Esophagus muscularis mucosa (tissue), 4 donors: Measurements from ENCODE around the gene RFPL1. TPM values are rescaled to one million over a fixed set of nuclear protein-coding genes. Genes with fewer than 3 reads are reported as not detected.

ENCODE experiments used
- DNase-seq: peaks from one replicate; pipeline ENCODE4 v3.0.0-alpha.2; 2017; ENCODE audit errors: extremely low spot score
- H3K27ac ChIP-seq, 4 donors: fragments of 200-600 bp; sonication (generic); replicated peaks in 1 of 4; 1 replicate in 3 of 4; 2 replicates in 1 of 4; pipeline ENCODE4 v1.5.1; 2016 to 2019; ENCODE audit warnings: mild to moderate bottlenecking in 1 of 4
- H3K27me3 ChIP-seq, 4 donors: fragments of 200-600 bp; sonication (generic); one replicate each; pipeline versions ENCODE4 v1.5.1 to v1.6.0; 2016 to 2019
- H3K36me3 ChIP-seq, 4 donors: fragments of 200-600 bp; sonication (generic); one replicate each; pipeline ENCODE4 v1.5.1; 2016 to 2019
- H3K4me1 ChIP-seq, 4 donors: fragments of 200-600 bp; sonication (generic); one replicate each; pipeline ENCODE4 v1.5.1; 2016 to 2019
- H3K4me3 ChIP-seq, 4 donors: fragments of 200-600 bp; sonication (generic); 1 replicate in 2 of 4; 2 replicates in 2 of 4; pipeline ENCODE4 v1.5.1; 2016 to 2019; ENCODE audit warnings: mild to moderate bottlenecking in 4 of 4, moderate library complexity in 1 of 4
- H3K9me3 ChIP-seq, 4 donors: fragments of 200-600 bp; sonication (generic); 1 replicate in 3 of 4; 2 replicates in 1 of 4; pipeline ENCODE4 v1.5.1; 2016 to 2019
- CTCF ChIP-seq, 3 experiments: fragments of 200-600 bp in 2 of 3; fragments of 450-650 bp in 1 of 3; sonication (generic) in 2 of 3; IDR thresholded peaks; one replicate each; pipeline ENCODE4 v1.5.1; 2017 to 2019; ENCODE audit warnings: antibody characterized with exemption in 3 of 3, mild to moderate bottlenecking in 2 of 3, moderate library complexity in 1 of 3
- EP300 ChIP-seq: sonication (generic); formaldehyde crosslinking; IDR thresholded peaks from one replicate; pipeline ENCODE4 v1.6.1; 2017; ENCODE audit warnings: antibody characterized with exemption
- POLR2A ChIP-seq: fragments of 450-650 bp; IDR thresholded peaks from one replicate; pipeline ENCODE4 v1.6.1; 2017; ENCODE audit warnings: antibody characterized with exemption, moderate library complexity, mild to moderate bottlenecking, low read depth
- POLR2AphosphoS5 ChIP-seq, 2 donors: sonication (generic); formaldehyde crosslinking; IDR thresholded peaks; one replicate each; pipeline ENCODE4 v1.6.1; 2017; ENCODE audit warnings: antibody characterized with exemption in 2 of 2
- WGBS: methylation state at CpG from one replicate; pipeline ENCODE4 v1.1.5; 2018; 5-methylcytosine and 5-hydroxymethylcytosine counted together
- intact Hi-C: fragments of 100-400 bp; cut with DNase I; formaldehyde crosslinking; loops from one replicate; pipeline ENCODE4 v1.15.1; 2023
- total RNA-seq, 4 donors: library from RNA; depleted of rRNA; stranded (reverse); fragments of >200 nt; gene quantifications; one replicate each; pipeline versions ENCODE4 v1.1.0 to v1.2.1, GENCODE V29; 2016

The RFPL1 gene
- total RNA-seq, 4 donors from 2014 or later, result not detected

- peaks cover 7 to 56% (median 36%) of the 10 kb centered on the region in 4 donors for H3K27me3 ChIP-seq
- no peak overlapping the region for H3K27ac ChIP-seq
- 83% methylated on average over 11 of the region's 11 CpGs for WGBS
Measured at GRCh38 chr22:29482253-29482652, 43.9 kb downstream of the RFPL1 start.

GRCh38 chr22:29482726-29483125 lies 44.3 kb downstream of the RFPL1 start:
- no peak for DNase-seq
- peaks cover 0 to 4% (median 0%) of the 10 kb centered on the region in 4 donors for H3K9me3 ChIP-seq
- WGBS, result 96% methylated on average over 6 of the region's 7 CpGs
- H3K4me1 ChIP-seq, result peaks cover 13 to 38% (median 28%) of the 10 kb centered on the region in 4 donors
- no peaks in the 10 kb centered on the region for H3K36me3 ChIP-seq
- intact Hi-C loops, result no loop called here
- no peak for TF ChIP-seq CTCF (IDR thresholded peaks at IDR 0.05)
- TF ChIP-seq POLR2A, result no peak
- no peak for TF ChIP-seq EP300
- no peak for TF ChIP-seq POLR2AphosphoS5 (IDR thresholded peaks at IDR 0.05)
- no peak overlapping the region for H3K27ac ChIP-seq
- H3K27me3 ChIP-seq, result peaks cover 7 to 56% (median 36%) of the 10 kb centered on the region in 4 donors
- H3K4me3 ChIP-seq, result no peak overlapping the region

More at GRCh38 chr22:29482253-29482652, 43.9 kb downstream of the RFPL1 start:
- Histone ChIP-seq H3K4me1 (peaks cover 13 to 40% (median 28%) of the 10 kb centered on the region in 4 donors), H3K36me3 (no peaks in the 10 kb centered on the region), H3K9me3 (peaks cover 0 to 4% (median 0%) of the 10 kb centered on the region in 4 donors), H3K4me3 (no peak overlapping the region)
- intact Hi-C loops, result no loop called here
- DNase-seq, result no peak
- no peak for TF ChIP-seq POLR2A

GRCh38 chr22:29483254-29483653 lies 44.9 kb downstream of the RFPL1 start:
- no peak for TF ChIP-seq POLR2A
- no peak for TF ChIP-seq CTCF (IDR thresholded peaks at IDR 0.05)
- TF ChIP-seq POLR2AphosphoS5 (IDR thresholded peaks at IDR 0.05), result no peak
- no peak for TF ChIP-seq EP300
- Histone ChIP-seq H3K27me3 (peaks cover 7 to 52% (median 36%) of the 10 kb centered on the region in 4 donors), H3K4me3 (no peak overlapping the region), H3K36me3 (no peaks in the 10 kb centered on the region), H3K9me3 (peaks cover 0 to 4% (median 0%) of the 10 kb centered on the region in 4 donors), H3K27ac (no peak overlapping the region), H3K4me1 (peaks cover 13 to 33% (median 26%) of the 10 kb centered on the region in 4 donors)
- 95% methylated on average over 13 of the region's 13 CpGs for WGBS
- no peak for DNase-seq
- intact Hi-C loops, result no loop called here

GRCh38 chr22:29484642-29485041 lies 46.3 kb downstream of the RFPL1 start:
- Histone ChIP-seq H3K36me3 (no peaks in the 10 kb centered on the region), H3K4me3 (no peak overlapping the region), H3K27ac (no peak overlapping the region), H3K9me3 (peaks cover 0 to 4% (median 0%) of the 10 kb centered on the region in 4 donors), H3K4me1 (peaks cover 13 to 23% (median 20%) of the 10 kb centered on the region in 4 donors), H3K27me3 (peaks cover 7 to 39% (median 24%) of the 10 kb centered on the region in 4 donors)
- 95% methylated on average over 3 of the region's 3 CpGs for whole genome bisulfite sequencing
- no peak for DNase-seq
- TF ChIP-seq POLR2A, result no peak
- no peak for TF ChIP-seq EP300
- no peak for TF ChIP-seq POLR2AphosphoS5 (IDR thresholded peaks at IDR 0.05)
- no peak for TF ChIP-seq CTCF (IDR thresholded peaks at IDR 0.05)
- intact Hi-C loops, result no loop called here

GRCh38 chr22:29485448-29485847 lies 47.1 kb downstream of the RFPL1 start:
- H3K36me3 ChIP-seq, result no peaks in the 10 kb centered on the region
- peaks cover 7 to 31% (median 16%) of the 10 kb centered on the region in 4 donors for H3K27me3 ChIP-seq
- H3K4me3 ChIP-seq, result no peak overlapping the region
- no peak for DNase-seq
- H3K4me1 ChIP-seq, result peaks cover 7 to 15% (median 12%) of the 10 kb centered on the region in 4 donors
- TF ChIP-seq POLR2A (no peak), POLR2AphosphoS5 (IDR thresholded peaks at IDR 0.05) (no peak), CTCF (IDR thresholded peaks at IDR 0.05) (no peak), EP300 (no peak)
- peaks cover 0 to 3% (median 0%) of the 10 kb centered on the region in 4 donors for H3K9me3 ChIP-seq
- no peak overlapping the region for H3K27ac ChIP-seq
- 92% methylated on average over 8 of the region's 8 CpGs for WGBS
- intact Hi-C loops, result no loop called here
